Measurements from ENCODE around the gene CD99L2. TPM values are rescaled to one million over a fixed set of nuclear protein-coding genes. Genes with fewer than 3 reads are reported as not detected.

The CD99L2 gene
- total and polyA plus RNA-seq, 4 donors: 9.7 to 39.8 (median 23.8) TPM

DNA sequence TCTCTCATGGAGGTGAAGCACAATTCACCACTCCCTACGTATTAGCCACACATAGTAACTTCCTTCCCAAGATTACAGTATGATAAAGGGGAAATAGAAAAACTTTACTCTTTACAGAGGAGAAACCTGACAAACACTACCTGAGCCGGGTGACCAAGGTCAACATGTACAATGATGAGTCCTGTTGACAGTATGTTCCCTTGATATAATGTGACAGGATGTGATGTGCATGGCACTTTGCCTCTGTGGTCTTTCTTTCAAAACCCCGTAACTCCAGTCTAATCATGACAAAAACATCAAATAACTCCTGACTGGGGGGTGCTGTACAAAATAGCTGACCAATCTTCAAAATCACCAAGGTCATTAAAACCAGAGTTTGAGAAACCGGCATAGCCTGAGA, 60.6 kb downstream of the CD99L2 start:
- no peak for TF ChIP-seq GABPA (IDR thresholded peaks at IDR 0.05 in 1 of 2, conservative IDR thresholded peaks at IDR 0.05 in 1 of 2)
- no peak for TF ChIP-seq HNF4A (conservative IDR thresholded peaks at IDR 0.05)
- no peak for TF ChIP-seq JUND (IDR thresholded peaks at IDR 0.05)
- TF ChIP-seq HNF4G (IDR thresholded peaks at IDR 0.05): no peak
- no peak for TF ChIP-seq NR2F2 (IDR thresholded peaks at IDR 0.05)
- no peak for TF ChIP-seq FOXA1 (IDR thresholded peaks at IDR 0.05)
- no peak for TF ChIP-seq YY1 (IDR thresholded peaks at IDR 0.05)
- TF ChIP-seq TAF1 (conservative IDR thresholded peaks at IDR 0.05): no peak
- no peak for TF ChIP-seq EGR1 (IDR thresholded peaks at IDR 0.05; ENCODE audit: low read depth in 2 of 2)
- TF ChIP-seq ZBTB33 (IDR thresholded peaks at IDR 0.05): no peak
- TF ChIP-seq CTCF (IDR thresholded peaks at IDR 0.05; ENCODE audit: low read depth, low read length, missing input control): no peak
- TF ChIP-seq RXRA (IDR thresholded peaks at IDR 0.05): no peak
- TF ChIP-seq RAD21 (IDR thresholded peaks at IDR 0.05): no peak
- TF ChIP-seq, protein P1, sequence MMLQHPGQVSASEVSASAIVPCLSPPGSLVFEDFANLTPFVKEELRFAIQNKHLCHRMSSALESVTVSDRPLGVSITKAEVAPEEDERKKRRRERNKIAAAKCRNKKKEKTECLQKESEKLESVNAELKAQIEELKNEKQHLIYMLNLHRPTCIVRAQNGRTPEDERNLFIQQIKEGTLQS (IDR thresholded peaks at IDR 0.05): no peak
- TF ChIP-seq, protein P2, sequence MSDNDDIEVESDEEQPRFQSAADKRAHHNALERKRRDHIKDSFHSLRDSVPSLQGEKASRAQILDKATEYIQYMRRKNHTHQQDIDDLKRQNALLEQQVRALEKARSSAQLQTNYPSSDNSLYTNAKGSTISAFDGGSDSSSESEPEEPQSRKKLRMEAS (IDR thresholded peaks at IDR 0.05): no peak
- Histone ChIP-seq H3K9ac (ENCODE audit: low read depth in 1 of 2, low read length in 2 of 2) (no peak overlapping the region), H3K36me3 (ENCODE audit: control insufficient read depth in 4 of 4, insufficient read depth in 3 of 4, low read depth in 1 of 4, low read length in 3 of 4) (no peaks in the 10 kb centered on the region), H3K4me3 (ENCODE audit: low read depth in 1 of 3, low read length in 3 of 3) (no peak overlapping the region), H3K27me3 (ENCODE audit: control insufficient read depth in 4 of 4, insufficient read depth in 4 of 4, low read length in 3 of 4) (no peaks in the 10 kb centered on the region), H3K9me3 (ENCODE audit: control insufficient read depth in 4 of 4, low read length in 3 of 4) (no peaks in the 10 kb centered on the region), H3K27ac (ENCODE audit: low read depth in 1 of 2, low read length in 2 of 2) (no peak overlapping the region), H3K4me1 (ENCODE audit: control insufficient read depth in 4 of 4, insufficient read depth in 4 of 4, low read length in 3 of 4) (peaks cover 2 to 14% (median 6%) of the 10 kb centered on the region in 4 donors)
- 71% methylated on average over 4 of the region's 4 CpGs for WGBS
- DNase-seq (ENCODE audit: low spot score): no peak

- 98% methylated on average over 1 of the region's 1 CpG for WGBS
- no peaks in the 10 kb centered on the region for H3K9me3 ChIP-seq (ENCODE audit: control insufficient read depth in 4 of 4, low read length in 3 of 4)
- H3K4me3 ChIP-seq (ENCODE audit: low read depth in 1 of 3, low read length in 3 of 3): no peak overlapping the region
- H3K27me3 ChIP-seq (ENCODE audit: control insufficient read depth in 4 of 4, insufficient read depth in 4 of 4, low read length in 3 of 4): no peaks in the 10 kb centered on the region
- TF ChIP-seq GABPA (IDR thresholded peaks at IDR 0.05 in 1 of 2, conservative IDR thresholded peaks at IDR 0.05 in 1 of 2) (no peak), YY1 (IDR thresholded peaks at IDR 0.05) (no peak), CTCF (IDR thresholded peaks at IDR 0.05; ENCODE audit: low read depth, low read length, missing input control) (no peak), FOXA2 (IDR thresholded peaks at IDR 0.05) (no peak), JUND (IDR thresholded peaks at IDR 0.05) (no peak), REST (IDR thresholded peaks at IDR 0.05) (no peak), ZBTB33 (IDR thresholded peaks at IDR 0.05) (no peak), HNF4A (conservative IDR thresholded peaks at IDR 0.05) (no peak), RXRA (IDR thresholded peaks at IDR 0.05) (no peak), RAD21 (IDR thresholded peaks at IDR 0.05) (no peak), SP1 (IDR thresholded peaks at IDR 0.05) (no peak), FOXA1 (IDR thresholded peaks at IDR 0.05) (no peak), NR2F2 (IDR thresholded peaks at IDR 0.05) (no peak), HNF4G (IDR thresholded peaks at IDR 0.05) (no peak)
- TF ChIP-seq, protein P1 (IDR thresholded peaks at IDR 0.05): no peak
- no peaks in the 10 kb centered on the region for H3K36me3 ChIP-seq (ENCODE audit: control insufficient read depth in 4 of 4, insufficient read depth in 3 of 4, low read depth in 1 of 4, low read length in 3 of 4)
- H3K9ac ChIP-seq (ENCODE audit: low read depth in 1 of 2, low read length in 2 of 2): no peak overlapping the region
- H3K27ac ChIP-seq (ENCODE audit: low read depth in 1 of 2, low read length in 2 of 2): no peak overlapping the region
- peaks cover 1 to 4% (median 3%) of the 10 kb centered on the region in 4 donors for H3K4me1 ChIP-seq (ENCODE audit: control insufficient read depth in 4 of 4, insufficient read depth in 4 of 4, low read length in 3 of 4)
- DNase-seq (ENCODE audit: low spot score): no peak
These were observed 63.8 kb downstream of the CD99L2 start for GRCh38 chrX:150834695-150835094.
